ENCODE measurements around the gene ATF5.

- TF ChIP-seq CTCF (IDR thresholded peaks at IDR 0.05) (no peak), EZH2 (IDR thresholded peaks at IDR 0.05; ENCODE audit: borderline replicate concordance, insufficient read depth, low read depth, low read length, poor library complexity, severe bottlenecking) (no peak)
Measured at GRCh38 chr19:49932731-49933131, 3.7 kb downstream of the ATF5 start.

Data from B cell (primary cell).